T-cell (primary cell): Measurements from ENCODE around the gene LTF. TPM values are rescaled to one million over a fixed set of nuclear protein-coding genes. Genes with fewer than 3 reads are reported as not detected.

Experiments
- ATAC-seq, 4 experiments: fragments of 200-7000 bp in 3 of 4; fragments of 150-1000 bp in 1 of 4; cut with Tn5 transposase; replicated peaks in 1 of 4; 1 replicate in 3 of 4; 2 replicates in 1 of 4; pipeline ENCODE4 v1.10.0; 2021; ENCODE audit warnings: moderate library complexity in 3 of 4, mild to moderate bottlenecking in 2 of 4, moderate number of reproducible peaks in 1 of 4
- CTCF ChIA-PET, 2 donors: fragments of 300-600 bp; sonication (Branson Sonifier 250); formaldehyde crosslinking; loops; one replicate each; lab custom pipeline; 2022; ENCODE audit warnings: antibody characterized with exemption in 2 of 2; lab: Charles Lee
- POLR2A ChIA-PET, 2 donors: fragments of 300-600 bp; sonication (Branson Sonifier 250); formaldehyde crosslinking; loops; one replicate each; lab custom pipeline; 2022; ENCODE audit warnings: antibody characterized with exemption in 2 of 2; lab: Charles Lee
- DNase-seq, 35 experiments: peaks; one replicate each; pipeline versions ENCODE4 v3.0.0 to v3.0.0-alpha.2; 2013 to 2023
- H3K27ac ChIP-seq: one replicate; pipeline ENCODE4 v1.5.1; 2013; ENCODE audit warnings: low read length
- H3K27me3 ChIP-seq, 2 experiments: replicated peaks in 1 of 2; 1 replicate in 1 of 2; 2 replicates in 1 of 2; pipeline versions ENCODE4 v1.6.1 to v1.7.0; 2013; ENCODE audit warnings: low read length in 1 of 2, mixed read lengths in 1 of 2; ENCODE audit not compliant: control insufficient read depth in 2 of 2, insufficient read depth in 2 of 2; ENCODE audit errors: extremely low read depth in 1 of 2
- H3K36me3 ChIP-seq, 2 donors: 1 replicate in 1 of 2; 2 replicates in 1 of 2; pipeline versions ENCODE4 v1.6.1 to v1.7.0; 2013; ENCODE audit warnings: low read length in 1 of 2; ENCODE audit not compliant: control insufficient read depth in 2 of 2, insufficient read depth in 1 of 2; ENCODE audit errors: extremely low read depth in 1 of 2
- H3K4me1 ChIP-seq, 2 experiments: 1 replicate in 1 of 2; 2 replicates in 1 of 2; pipeline versions ENCODE4 v1.6.1 to v1.7.0; 2013; ENCODE audit warnings: low read length in 2 of 2, mixed read lengths in 1 of 2; ENCODE audit not compliant: insufficient read depth in 2 of 2, control insufficient read depth in 1 of 2; ENCODE audit errors: extremely low read depth in 1 of 2
- H3K4me3 ChIP-seq, 2 donors: 1 replicate in 1 of 2; 2 replicates in 1 of 2; pipeline versions ENCODE4 v1.5.1 to v1.7.0; 2013; ENCODE audit warnings: mild to moderate bottlenecking in 2 of 2, low read length in 1 of 2, moderate library complexity in 1 of 2; ENCODE audit not compliant: control insufficient read depth in 1 of 2; ENCODE audit errors: extremely low read depth in 1 of 2
- H3K9me3 ChIP-seq: 2 replicates; pipeline ENCODE4 v1.7.0; 2013
- H3K27ac Mint-ChIP-seq, 2 donors: one replicate each; pipeline ENCODE4 v1.8.0; 2020 to 2021; ENCODE audit warnings: mild to moderate bottlenecking in 2 of 2, mixed read lengths in 2 of 2
- H3K27me3 Mint-ChIP-seq, 2 donors: one replicate each; pipeline ENCODE4 v1.8.0; 2021 to 2022; ENCODE audit warnings: mixed read lengths in 2 of 2
- H3K36me3 Mint-ChIP-seq: one replicate; pipeline ENCODE4 v1.8.0; 2021; ENCODE audit warnings: mixed read lengths
- H3K4me1 Mint-ChIP-seq, 3 donors: one replicate each; pipeline ENCODE4 v1.8.0; 2020 to 2022; ENCODE audit warnings: mixed read lengths in 3 of 3, mild to moderate bottlenecking in 1 of 3
- H3K4me3 Mint-ChIP-seq, 3 donors: one replicate each; pipeline ENCODE4 v1.8.0; 2020 to 2022; ENCODE audit warnings: mild to moderate bottlenecking in 3 of 3, mixed read lengths in 3 of 3, moderate library complexity in 3 of 3
- H3K9me3 Mint-ChIP-seq, 3 donors: one replicate each; pipeline ENCODE4 v1.8.0; 2020 to 2022; ENCODE audit warnings: mixed read lengths in 3 of 3
- WGBS: methylation state at CpG from one replicate; pipeline ENCODE4 v1.1.5; 2013; ENCODE audit warnings: missing lambda C conversion rate; ENCODE audit not compliant: insufficient coverage; 5-methylcytosine and 5-hydroxymethylcytosine counted together
- total RNA-seq, 35 experiments: library from RNA in 6 of 35; stranded (reverse) in 6 of 35; fragments of 120-200 nt in 1 of 35; gene quantifications; one replicate each; pipeline versions ENCODE4 v1.2.1 to v1.2.4 and lab custom pipeline; 2013 to 2026

The LTF gene
- total RNA-seq, 5 donors from 2014 or later (not counting 1 experiment from before 2014, with no cell fraction given) = 0.16 TPM; not detected in 4

DNA sequence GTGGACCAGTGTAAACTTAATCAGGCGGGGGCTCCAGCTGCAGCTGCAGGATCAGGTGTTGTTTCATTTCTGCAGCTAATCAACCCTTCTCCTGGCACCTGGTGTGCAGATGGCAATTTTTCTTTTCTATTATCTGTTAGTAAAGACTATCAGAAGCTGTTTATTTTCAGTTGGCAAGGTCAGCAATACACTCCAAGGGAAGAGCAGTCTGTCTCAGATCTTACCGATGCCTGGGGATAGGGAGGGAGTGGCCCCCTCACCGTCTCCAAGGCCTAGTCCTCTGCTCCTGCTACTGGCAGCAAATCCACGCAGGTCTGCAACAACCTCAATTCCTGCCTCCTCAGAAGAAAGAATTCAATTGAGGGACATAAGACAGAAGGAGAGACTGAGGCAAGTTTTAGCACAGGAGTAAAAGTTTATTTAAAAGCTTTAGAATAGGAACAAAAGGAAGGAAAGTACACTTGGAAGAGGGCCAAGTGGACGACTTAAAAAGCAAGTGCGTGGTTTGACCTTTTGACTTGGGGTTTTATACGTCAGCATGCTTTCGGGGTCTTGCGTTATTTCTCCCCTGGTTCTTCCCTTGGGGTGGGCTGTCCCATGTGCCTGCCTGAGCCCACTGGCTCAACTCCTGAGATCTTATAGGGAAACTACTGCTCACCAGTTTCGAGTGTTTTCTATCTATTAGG lies 48.4 kb downstream of the LTF start:
- H3K4me3 Mint-ChIP-seq = no peak overlapping the region
- 33% methylated on average over 6 of the region's 10 CpGs for WGBS
- no peaks in the 10 kb centered on the region for H3K9me3 Mint-ChIP-seq
- no peak for DNase-seq
- no peaks in the 10 kb centered on the region for H3K27me3 ChIP-seq
- H3K9me3 ChIP-seq = no peaks in the 10 kb centered on the region
- peaks cover 7 to 15% (median 7%) of the 10 kb centered on the region in 3 donors for H3K4me1 Mint-ChIP-seq
- H3K4me3 ChIP-seq = no peak overlapping the region
- H3K4me1 ChIP-seq = no peaks in the 10 kb centered on the region
- H3K27ac ChIP-seq = no peak overlapping the region
- H3K27ac Mint-ChIP-seq = no peak overlapping the region
- ATAC-seq = no peak
- POLR2A ChIA-PET = no interaction called here
- CTCF ChIA-PET = no interaction called here
- no peaks in the 10 kb centered on the region for H3K36me3 Mint-ChIP-seq
- no peaks in the 10 kb centered on the region for H3K27me3 Mint-ChIP-seq
- H3K36me3 ChIP-seq = no peaks in the 10 kb centered on the region

DNA sequence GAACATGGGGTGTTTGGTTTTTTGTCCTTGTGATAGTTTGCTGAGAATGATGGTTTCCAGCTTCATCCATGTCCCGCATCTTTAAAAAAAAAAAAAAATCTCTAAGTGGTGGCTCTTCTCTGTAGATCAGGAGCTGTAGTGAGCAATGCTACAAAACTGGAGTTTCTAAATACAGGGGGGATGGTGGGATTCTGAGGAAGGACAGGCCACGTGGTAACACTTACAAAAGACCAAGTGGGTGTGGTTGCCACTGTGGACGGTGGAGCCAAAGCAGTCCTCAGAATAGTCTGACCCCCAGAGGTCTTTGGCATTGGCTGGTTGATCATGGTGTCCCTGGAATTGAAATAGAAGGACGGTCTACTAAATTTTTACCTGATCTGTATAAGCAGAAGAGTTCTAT lies 50.0 kb downstream of the LTF start:
- Mint-ChIP-seq H3K27ac (no peak overlapping the region), H3K27me3 (no peaks in the 10 kb centered on the region), H3K36me3 (no peaks in the 10 kb centered on the region), H3K4me3 (no peak overlapping the region), H3K4me1 (peaks cover 10 to 21% (median 12%) of the 10 kb centered on the region in 3 donors), H3K9me3 (no peaks in the 10 kb centered on the region)
- Histone ChIP-seq H3K9me3 (no peaks in the 10 kb centered on the region), H3K27me3 (no peaks in the 10 kb centered on the region), H3K27ac (no peak overlapping the region), H3K4me3 (no peak overlapping the region), H3K4me1 (peaks cover 3 to 5% of the 10 kb centered on the region in 2 experiments), H3K36me3 (no peaks in the 10 kb centered on the region)
- ATAC-seq (no peak), DNase-seq (no peak)
- POLR2A ChIA-PET = interaction anchor here in 1 of 2 donors (0.7 kb wide), 1 partner anchor 457 kb away, joined by 4 read pairs; no protein-coding TSS in a partner anchor
- CTCF ChIA-PET = no interaction called here
- 14% methylated on average over 1 of the region's 4 CpGs for WGBS

DNA sequence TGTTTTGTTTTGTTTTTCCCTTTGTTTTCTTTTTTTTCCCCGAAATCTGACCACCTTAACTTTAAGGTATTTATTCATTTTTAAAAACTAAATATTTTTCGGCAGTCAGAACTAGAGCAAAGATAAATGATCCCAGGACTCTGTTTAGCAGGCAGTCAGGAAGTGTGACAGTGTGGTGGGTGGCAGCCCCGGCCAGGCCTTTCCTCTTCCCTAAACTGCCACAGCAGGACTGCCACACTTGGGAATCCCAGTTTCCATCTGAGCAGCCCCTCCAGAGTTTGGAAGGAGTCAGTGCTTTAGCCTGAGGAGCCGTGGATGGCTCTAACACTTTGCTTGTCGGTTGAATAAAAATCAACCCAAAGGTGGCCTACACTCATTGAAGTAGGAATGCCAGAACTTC lies 50.8 kb downstream of the LTF start:
- no peak overlapping the region for H3K4me3 Mint-ChIP-seq
- Histone ChIP-seq H3K27me3 (no peaks in the 10 kb centered on the region), H3K4me3 (no peak overlapping the region), H3K9me3 (no peaks in the 10 kb centered on the region), H3K36me3 (no peaks in the 10 kb centered on the region), H3K27ac (no peak overlapping the region), H3K4me1 (peaks cover 8 to 10% of the 10 kb centered on the region in 2 experiments)
- ATAC-seq (no peak), DNase-seq (no peak)
- H3K4me1 Mint-ChIP-seq = peaks cover 14 to 29% (median 15%) of the 10 kb centered on the region in 3 donors
- H3K9me3 Mint-ChIP-seq = no peaks in the 10 kb centered on the region
- no peaks in the 10 kb centered on the region for H3K36me3 Mint-ChIP-seq
- WGBS = 86% methylated on average over 3 of the region's 5 CpGs
- no peak overlapping the region for H3K27ac Mint-ChIP-seq
- H3K27me3 Mint-ChIP-seq = no peaks in the 10 kb centered on the region
- ChIA-PET POLR2A (no interaction called here), CTCF (no interaction called here)

DNA sequence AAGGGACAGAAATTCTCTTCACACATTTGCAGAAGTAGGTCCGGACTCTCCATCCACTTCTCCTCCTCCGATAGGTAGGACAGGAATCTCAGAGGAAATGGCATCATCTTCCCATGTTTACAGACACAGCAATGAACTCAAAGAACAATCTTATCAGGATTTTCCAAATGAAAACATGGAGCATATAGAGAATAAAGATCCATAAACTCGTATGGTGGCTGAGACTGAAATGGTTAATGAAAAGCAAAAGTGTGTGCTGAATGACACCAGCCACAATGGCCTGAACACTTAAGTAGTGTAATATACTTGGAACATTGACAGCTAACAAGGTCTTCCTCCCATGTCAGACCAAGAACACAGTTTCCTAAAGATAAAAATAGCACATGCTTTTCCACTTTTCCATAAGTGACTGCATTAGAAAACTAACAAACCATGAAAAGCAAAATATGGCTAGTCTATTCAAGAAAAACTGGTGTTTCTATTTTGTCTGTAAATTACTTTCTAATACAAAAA lies 51.9 kb downstream of the LTF start:
- peaks cover 10 to 20% of the 10 kb centered on the region in 2 experiments for H3K4me1 ChIP-seq
- WGBS = no CpG with 5 or more reads among the region's 3 CpGs
- ATAC-seq (no peak), DNase-seq (no peak)
- CTCF ChIA-PET = no interaction called here
- H3K9me3 Mint-ChIP-seq = no peaks in the 10 kb centered on the region
- H3K27ac ChIP-seq = no peak overlapping the region
- no peaks in the 10 kb centered on the region for H3K9me3 ChIP-seq
- H3K36me3 ChIP-seq = no peaks in the 10 kb centered on the region
- H3K27ac Mint-ChIP-seq = no peak overlapping the region
- no peaks in the 10 kb centered on the region for H3K27me3 Mint-ChIP-seq
- H3K27me3 ChIP-seq = no peaks in the 10 kb centered on the region
- no peak overlapping the region for H3K4me3 Mint-ChIP-seq
- H3K4me3 ChIP-seq = no peak overlapping the region
- POLR2A ChIA-PET = no interaction called here
- peaks cover 22 to 35% (median 24%) of the 10 kb centered on the region in 3 donors for H3K4me1 Mint-ChIP-seq
- H3K36me3 Mint-ChIP-seq = no peaks in the 10 kb centered on the region

DNA sequence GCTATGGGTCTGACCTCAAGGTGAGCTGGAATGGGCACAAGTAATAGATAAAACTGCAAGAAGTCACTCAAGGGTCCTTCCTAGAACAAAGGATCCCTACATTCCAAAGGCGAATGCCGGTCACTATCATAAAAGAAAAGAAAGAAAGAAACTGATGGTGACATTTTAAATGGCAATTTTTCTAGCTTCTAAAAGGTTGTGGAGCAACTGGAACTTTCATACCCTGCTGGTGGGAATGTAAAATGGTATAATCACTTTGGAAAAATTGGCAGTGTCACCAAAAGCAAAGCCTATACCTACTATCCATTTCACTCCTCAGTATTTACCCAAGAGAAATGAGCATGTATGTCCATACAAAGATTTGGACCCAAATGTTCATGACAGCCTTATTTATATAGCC lies 53.4 kb downstream of the LTF start:
- no peaks in the 10 kb centered on the region for H3K36me3 ChIP-seq
- DNase-seq (no peak), ATAC-seq (no peak)
- no peaks in the 10 kb centered on the region for H3K36me3 Mint-ChIP-seq
- no peak overlapping the region for H3K4me3 Mint-ChIP-seq
- POLR2A ChIA-PET = no interaction called here
- peaks cover 24 to 26% of the 10 kb centered on the region in 2 experiments for H3K4me1 ChIP-seq
- H3K4me1 Mint-ChIP-seq = peaks cover 34 to 42% (median 38%) of the 10 kb centered on the region in 3 donors
- H3K4me3 ChIP-seq = no peak overlapping the region
- peak overlapping the region in 1 of 2 donors; percentile 19 for H3K27ac Mint-ChIP-seq
- no peaks in the 10 kb centered on the region for H3K9me3 Mint-ChIP-seq
- no peaks in the 10 kb centered on the region for H3K27me3 ChIP-seq
- no peaks in the 10 kb centered on the region for H3K27me3 Mint-ChIP-seq
- H3K27ac ChIP-seq = no peak overlapping the region
- WGBS = no CpG with 5 or more reads among the region's 2 CpGs
- CTCF ChIA-PET = no interaction called here
- no peaks in the 10 kb centered on the region for H3K9me3 ChIP-seq

DNA sequence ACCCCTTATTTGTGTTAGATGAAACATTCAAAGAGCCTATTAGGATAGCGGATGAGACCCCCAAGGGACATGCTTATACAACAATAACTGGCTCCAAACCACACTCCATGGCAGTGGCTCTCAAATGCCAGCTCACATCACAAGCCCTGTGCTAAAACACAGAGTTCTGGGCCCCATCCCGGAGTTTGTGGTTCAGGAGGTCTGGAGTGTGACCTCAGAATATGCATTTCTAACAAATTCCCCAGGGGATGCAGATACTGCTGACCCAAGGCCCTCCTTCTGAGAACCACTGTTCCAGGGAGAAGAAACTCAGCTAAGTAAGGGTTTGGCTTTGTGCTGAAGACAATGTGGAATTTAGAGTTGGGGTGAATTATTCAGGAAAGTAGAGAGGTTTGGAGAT lies 54.0 kb downstream of the LTF start:
- POLR2A ChIA-PET = no interaction called here
- CTCF ChIA-PET = no interaction called here

More for the DNA sequence above, 54.0 kb downstream of the LTF start:
- no peak overlapping the region for H3K4me3 Mint-ChIP-seq
- Histone ChIP-seq H3K9me3 (no peaks in the 10 kb centered on the region), H3K4me1 (peaks cover 24 to 26% of the 10 kb centered on the region in 2 experiments), H3K27me3 (no peaks in the 10 kb centered on the region), H3K36me3 (no peaks in the 10 kb centered on the region), H3K27ac (no peak overlapping the region), H3K4me3 (no peak overlapping the region)
- no peak overlapping the region for H3K27ac Mint-ChIP-seq
- no peaks in the 10 kb centered on the region for H3K27me3 Mint-ChIP-seq
- no peaks in the 10 kb centered on the region for H3K36me3 Mint-ChIP-seq
- no peaks in the 10 kb centered on the region for H3K9me3 Mint-ChIP-seq
- peaks cover 29 to 36% (median 33%) of the 10 kb centered on the region in 3 donors for H3K4me1 Mint-ChIP-seq
- no CpG with 5 or more reads among the region's 2 CpGs for WGBS
- no peak for ATAC-seq
- no peak for DNase-seq
